GM18519 (cell line): Measurements from ENCODE around the gene IL13RA1.
"Not testable (repeated sequence)": the region's sequence is repeated elsewhere in the genome, so short reads cannot be mapped to it uniquely, and the experiment has no call there.

Experiments used
- ATAC-seq: cut with Tn5 transposase; IDR thresholded peaks from one replicate; pipeline ENCODE4 v1.9.1; 2021; ENCODE audit warnings: mild to moderate bottlenecking, moderate library complexity; ENCODE audit not compliant: unreplicated experiment, low FRiP score

Gene IL13RA1

DNA sequence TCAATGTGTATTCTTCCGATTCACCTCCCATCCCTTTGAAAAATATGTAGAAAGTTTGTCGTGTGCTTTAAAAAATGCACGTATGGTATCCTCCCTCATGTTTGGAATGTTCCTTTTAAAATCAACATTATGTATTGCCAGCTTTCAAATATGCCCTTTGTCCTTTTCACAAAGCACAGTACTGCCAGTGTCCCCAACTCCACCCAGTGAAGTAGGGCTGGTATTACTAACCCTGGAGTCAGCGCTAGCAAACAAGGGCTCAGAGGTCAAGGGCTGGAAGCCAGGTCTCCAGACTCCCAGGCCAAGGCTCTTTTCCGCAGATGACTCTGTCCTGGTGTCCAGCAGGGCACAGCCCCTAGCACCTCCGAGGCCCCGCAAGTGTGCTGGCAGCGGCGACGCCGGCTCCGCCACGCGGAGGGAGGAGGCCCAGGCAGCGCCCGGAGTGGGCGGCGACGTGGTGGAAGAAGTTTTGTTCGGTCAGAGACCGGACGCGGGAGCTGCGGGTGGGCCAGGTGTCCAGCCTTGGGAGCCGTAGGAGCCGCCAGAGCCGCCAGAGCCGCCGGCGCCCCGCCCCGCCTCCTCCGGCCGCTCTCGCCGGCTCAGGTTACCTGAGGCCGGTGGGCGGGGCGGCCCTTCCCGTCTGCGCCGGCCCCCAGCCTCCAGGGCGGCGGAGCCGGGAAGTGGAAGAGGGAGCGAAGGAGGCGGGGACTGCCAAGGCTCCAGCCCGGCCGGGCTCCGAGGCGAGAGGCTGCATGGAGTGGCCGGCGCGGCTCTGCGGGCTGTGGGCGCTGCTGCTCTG, at the start of gene IL13RA1:
TSS of gene IL13RA1 (plus strand) at position 720 of the 799 bp plus-strand sequence. CDS start at position 753, 33 bp downstream.
- ATAC-seq, result no peak

DNA sequence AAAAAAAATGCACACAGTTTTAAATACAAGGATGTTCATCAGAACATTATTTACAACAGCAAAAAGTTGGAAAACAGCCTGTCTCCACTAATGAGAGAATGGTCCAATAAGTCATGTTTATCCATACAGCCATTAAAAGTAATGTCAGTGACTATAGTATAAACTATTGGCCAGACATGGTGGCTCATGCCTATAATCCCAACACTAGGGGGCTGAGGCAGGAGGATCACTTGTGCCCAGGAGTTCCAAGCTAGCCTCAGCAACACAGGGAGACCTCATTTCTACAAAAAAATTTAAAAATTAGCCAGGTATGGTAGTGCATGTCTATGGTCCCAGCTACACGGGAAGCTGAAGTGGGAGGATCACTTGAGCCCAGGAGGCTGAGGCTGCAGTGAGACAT, 48.1 kb upstream of the IL13RA1 start:
- ATAC-seq, result no peak

DNA sequence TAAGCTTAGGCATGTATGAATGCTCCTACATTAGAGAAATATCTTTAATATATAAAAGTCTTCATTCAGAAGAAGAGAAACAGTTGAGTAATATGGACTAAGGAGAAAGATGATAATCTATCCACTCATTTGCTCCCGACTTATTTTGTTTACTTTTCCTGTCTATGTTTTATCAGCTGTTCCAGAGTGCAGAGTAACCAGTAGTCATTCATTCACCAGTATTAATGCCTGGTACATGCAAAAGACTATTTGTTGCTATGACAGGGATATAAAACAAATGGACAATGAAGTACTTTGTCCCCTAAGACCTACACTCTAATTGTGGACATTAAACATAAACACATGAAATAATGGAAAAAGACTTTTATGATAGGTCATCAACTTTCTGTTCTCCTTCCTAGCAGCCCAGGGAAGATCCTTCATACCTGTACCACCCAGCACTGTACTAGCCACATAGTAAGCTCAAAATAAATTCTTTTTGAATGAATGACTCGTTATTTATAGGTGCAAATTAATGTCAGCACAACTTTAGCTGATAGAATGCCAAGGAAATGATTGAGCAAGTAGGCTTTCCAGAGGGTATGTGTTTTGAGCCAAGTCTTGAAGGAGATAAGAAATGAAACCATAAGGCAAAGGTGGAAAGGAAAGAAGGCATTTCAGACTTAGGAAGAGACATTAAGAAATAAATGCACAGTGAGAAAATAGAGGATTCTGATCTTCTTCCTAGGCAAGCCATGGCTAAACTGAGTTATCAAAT, 45.0 kb upstream of the IL13RA1 start:
- ATAC-seq, result no peak

DNA sequence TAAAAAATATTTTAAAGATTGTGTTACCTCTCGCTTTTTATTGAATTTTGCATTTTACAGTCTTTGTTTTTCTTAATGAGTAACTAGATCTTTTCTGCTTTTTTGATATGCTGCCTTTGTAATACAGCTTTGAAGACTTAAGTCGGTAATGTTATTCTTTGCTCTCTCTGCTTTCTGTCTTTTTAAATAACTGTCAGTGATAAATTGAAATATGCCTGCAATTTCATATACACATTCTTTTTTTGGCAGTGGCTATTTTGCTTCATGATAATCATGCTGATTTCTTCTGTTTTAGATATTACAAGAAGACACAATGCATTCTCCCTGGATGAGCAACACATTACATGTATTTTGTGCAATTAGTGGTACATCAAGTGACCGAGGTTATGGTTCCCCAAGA, 42.0 kb upstream of the IL13RA1 start:
- ATAC-seq, result no peak

DNA sequence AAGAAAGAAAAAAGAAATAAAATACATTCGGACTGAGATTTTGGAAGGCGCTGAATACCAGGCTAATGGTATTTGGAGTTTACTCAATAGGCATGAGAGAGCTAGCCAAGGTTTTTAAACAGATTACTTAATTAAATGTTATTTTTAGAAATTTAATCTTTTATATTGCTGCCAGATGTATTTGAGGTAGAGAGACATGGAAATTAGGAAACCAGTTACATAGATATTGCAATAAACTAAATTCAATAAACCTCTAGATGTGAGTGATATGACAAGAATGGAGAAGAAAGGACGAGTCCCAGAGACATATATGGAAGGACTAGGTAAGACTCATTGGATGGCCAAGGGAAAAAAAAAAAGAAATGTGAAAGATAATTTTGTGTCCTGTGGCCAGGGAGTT, 38.5 kb upstream of the IL13RA1 start:
- no peak for ATAC-seq

DNA sequence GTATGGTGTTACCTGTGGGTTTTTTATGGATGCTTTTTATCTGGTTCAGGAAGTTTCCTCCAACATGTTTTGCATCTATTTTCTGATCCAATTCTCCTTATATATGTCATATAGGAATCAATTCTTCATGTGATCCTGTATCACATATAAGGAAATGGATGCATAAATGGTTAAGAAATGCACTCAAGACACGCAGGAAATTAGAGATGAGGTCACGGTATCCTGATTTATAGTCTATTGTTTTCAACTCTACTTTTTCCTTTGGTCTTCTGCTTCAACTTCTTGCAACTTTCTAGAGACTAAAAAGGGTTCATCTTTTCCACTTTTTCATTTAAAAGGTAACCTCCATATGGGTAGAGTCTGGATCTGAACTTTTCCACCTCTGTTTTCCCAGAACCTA, 33.6 kb upstream of the IL13RA1 start:
- ATAC-seq, result no peak

DNA sequence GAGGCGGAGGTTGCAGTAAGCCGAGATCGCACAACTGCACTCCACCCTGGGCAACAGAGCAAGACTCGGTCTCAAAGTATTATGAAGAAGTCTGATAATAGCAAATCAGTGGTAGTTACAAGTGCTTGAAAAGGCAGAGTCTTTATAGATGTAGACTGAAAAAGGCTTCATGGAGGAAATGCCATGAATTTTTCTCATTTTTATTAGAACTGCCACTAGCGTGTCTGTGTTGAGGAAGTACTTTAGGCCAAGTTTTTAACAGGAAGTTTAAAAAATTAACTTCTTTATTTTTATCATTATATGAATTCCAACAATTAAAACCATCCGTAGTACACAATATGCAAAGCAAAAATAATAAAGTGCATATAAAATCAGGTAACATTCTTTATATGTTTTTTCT, 32.8 kb upstream of the IL13RA1 start:
- no peak for ATAC-seq

DNA sequence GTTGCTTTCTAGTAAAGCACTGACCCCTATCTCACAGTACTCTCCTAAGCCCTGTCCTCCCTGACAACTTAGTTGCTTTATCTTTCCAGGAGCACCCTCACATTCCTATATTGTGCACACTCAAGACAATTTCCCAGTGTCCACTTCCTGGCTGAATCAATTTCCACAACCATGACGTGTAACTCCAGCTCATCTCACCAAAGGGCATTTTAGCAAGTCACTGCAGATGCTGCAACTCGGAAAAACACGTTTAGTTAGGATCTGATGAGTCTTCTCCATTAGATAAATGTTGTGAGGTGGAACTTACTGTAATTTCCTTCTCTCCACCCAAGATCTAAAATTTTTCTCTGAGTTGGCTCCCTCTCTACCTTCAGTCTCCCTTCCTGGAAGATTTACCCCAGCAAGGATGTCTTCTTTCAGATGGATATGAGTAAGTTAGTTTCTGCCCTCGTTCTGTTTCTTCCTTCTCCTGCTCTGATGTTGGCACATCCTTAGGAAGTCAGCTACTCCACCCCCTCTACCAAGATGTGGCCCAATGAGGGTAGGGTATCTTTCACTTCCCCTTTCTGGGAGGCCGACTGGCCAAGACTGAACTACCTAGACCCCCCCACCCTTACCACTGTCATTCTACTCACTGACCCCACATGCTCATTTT, 28.8 kb upstream of the IL13RA1 start:
- no peak for ATAC-seq

DNA sequence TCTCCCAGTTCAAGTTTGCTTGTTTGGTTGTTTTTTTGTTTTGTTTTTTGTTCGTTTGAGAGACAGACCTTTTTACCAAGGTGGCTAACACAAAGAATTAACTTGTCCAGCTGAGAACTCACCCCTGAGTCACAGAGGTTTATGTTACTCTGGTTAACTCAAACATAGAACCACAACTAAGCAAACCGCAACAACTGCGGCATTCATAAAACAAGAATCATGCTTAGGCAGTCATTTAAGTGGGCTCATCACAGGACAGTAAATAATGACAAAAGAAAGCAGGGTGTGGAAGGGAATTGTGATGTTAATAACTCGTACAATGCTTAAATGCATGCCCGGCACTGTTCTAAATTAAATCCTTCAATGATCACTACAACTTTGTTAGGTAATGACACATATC, 24.7 kb upstream of the IL13RA1 start:
- no peak for ATAC-seq

DNA sequence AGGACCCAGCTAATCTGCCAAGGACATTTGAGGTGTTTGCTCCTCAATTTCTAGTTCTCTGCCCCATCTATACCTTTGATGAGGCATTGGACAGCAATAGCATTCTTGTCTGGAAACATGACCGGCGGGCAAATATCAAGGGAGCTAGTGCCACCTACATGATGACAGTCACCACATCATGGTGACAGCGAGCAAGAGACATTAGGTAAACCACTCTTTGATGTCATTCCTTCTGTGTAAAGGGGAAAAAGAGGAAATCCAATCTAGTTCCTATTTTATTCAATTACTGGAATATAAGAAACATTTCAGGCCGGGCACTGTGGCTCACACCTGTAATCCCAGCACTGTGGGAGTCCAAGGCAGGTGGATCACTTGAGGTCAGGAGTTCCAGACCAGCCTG, 20.7 kb upstream of the IL13RA1 start:
- no peak for ATAC-seq

DNA sequence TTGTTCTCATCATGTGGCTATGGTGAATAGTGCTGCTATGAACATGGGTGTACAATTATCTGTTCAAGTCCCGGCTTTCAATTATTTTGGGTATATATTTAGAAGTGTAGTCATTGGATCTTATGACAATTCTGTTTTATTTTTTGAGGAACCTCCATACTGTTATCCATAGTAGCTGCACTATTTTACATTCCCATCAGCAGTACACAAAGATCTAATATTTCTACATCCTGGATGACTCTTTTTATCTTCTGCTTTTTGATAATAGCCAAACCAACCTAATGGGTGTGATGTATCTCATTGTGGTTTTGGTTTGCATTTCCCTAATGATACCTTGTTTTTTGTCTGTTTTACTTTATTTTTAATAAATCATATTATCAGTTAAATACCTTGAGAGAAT, 12.9 kb upstream of the IL13RA1 start:
- ATAC-seq, result no peak

DNA sequence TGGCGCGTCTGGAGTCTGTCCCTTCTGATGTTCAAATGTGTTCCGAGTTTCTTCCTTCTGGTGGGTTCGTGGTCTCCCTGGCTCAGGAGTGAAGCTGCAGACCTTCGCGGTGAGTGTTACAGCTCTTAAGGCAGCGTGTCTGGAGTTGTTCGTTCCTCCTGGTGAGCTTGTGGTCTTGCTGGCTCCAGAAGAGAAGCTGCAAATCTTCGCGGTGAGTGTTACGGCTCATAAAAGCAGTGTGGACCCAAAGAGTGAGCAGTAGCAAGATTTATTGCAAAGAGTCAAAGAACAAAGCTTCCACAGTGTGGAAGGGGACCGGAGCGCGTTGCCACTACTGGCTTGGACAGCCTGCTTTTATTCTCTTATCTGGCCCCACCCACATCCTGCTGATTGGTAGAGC, 11.5 kb upstream of the IL13RA1 start:
- not testable (repeated sequence) for ATAC-seq

DNA sequence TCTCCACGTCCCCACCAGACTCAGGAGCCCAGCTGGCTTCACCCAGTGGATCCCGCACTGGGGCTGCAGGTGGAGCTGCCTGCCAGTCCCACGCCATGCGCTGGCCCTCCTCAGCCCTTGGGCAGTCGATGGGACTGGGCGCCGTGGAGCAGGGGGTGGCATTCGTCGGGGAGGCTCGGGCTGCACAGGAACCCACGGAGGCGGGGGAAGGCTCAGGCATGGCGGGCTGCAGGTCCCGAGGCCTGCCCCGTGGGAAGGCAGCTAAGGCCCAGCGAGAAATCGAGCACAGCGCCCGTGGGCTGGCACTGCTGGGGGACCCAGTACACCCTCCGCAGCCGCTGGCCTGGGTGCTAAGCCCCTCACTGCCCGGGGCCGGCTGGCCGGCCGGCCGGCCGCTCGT, 10.6 kb upstream of the IL13RA1 start:
- ATAC-seq, result not testable (repeated sequence)

DNA sequence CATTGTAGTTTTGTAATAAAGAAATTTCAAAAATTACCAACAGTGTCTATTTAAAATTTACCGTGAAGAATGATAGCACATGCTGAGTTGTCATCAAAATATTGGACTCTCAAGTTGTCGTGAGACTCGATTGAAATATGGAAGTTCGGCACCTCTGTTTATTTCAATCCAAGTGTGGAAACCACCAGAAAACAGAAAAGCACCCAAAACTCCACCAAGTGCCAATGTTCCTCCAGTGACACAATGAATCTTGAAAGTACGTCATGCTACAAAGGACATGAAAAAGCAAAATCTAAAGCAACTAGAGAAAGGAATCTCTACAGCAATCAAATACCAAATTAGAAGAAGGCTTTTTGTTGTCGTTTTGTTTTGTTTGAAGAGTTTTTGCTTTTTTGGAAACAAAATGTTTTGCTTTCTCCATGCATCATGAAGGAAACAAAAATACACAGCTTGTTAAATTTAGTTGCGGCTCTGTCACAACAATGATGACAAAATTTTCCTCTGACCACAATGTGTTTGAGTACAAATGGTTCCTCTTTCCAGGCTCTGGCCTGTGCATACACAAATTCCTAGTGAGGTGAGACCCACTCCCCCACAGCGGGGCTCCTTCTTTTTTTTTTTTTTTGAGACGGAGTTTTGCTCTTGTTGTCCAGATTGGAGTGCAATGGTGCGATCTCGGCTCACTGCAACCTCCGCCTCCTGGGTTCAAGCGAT, 9.6 kb upstream of the IL13RA1 start:
- no peak for ATAC-seq

DNA sequence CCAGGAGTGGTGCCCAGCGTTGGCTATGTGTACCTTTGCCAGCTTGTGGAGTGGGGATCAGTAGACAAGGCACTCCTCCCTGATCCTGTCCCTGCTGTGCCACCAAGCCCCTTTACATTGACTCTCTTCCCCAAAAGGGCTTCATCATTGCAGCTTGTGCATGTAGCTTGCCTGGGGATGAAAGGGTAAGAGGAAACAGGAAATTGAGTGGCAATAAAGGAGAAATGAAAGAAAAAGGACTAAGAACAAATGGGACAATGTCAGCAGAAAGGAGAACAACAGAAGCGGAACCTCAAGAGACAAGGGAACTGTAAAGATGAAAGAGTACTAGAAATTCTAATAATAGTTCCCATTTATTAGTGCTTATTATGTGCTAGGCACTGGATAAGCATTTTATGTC, 8.7 kb upstream of the IL13RA1 start:
- no peak for ATAC-seq

DNA sequence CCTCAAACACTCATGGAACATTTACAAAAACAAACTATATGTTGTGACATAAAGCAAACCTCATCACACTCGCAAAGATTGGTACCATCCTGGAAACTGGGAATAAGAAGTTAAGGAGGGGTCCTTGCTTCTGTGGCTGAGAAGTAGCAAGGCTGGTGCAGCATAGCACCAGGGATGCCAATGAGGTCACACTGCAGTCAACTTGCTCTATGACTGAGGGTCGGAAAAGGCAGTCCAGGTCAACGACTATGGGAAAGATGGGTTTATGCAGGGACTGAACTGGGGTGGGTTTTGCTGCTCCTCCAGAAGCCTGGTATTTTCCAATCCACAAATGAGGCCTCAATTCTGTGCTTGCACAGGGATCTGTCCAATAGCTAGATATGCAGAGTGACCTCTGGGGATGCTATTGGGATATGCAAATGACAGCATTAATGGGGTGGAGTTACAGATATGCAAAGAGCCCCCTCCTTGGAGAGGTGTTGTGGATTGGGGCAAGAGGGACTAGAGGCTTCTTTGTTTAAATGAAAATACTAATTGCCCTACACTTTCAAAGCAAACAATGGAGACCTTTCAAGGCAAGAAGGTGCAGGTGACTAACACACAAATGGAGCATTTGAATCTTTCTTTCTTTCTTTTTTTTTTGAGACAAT, 7.2 kb upstream of the IL13RA1 start:
- no peak for ATAC-seq

DNA sequence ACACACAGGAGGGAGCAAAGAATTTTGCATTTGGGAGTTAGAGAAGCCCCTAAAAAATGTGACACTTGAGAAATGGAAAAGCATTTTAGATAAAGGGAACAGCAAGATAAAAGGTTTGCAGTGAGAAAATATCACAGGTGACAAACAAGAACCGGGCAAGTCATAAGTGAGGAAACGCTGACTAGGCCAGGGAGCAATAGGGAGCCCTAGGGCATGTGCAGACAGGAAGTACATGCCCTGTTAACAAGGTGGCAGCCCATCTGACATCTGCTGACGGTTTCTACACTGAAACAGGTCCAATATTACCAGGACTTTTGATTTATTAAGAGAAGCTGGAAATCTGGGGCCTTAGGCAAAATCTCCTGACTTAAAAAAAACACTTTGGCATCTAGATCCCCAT, 4.0 kb upstream of the IL13RA1 start:
- no peak for ATAC-seq

DNA sequence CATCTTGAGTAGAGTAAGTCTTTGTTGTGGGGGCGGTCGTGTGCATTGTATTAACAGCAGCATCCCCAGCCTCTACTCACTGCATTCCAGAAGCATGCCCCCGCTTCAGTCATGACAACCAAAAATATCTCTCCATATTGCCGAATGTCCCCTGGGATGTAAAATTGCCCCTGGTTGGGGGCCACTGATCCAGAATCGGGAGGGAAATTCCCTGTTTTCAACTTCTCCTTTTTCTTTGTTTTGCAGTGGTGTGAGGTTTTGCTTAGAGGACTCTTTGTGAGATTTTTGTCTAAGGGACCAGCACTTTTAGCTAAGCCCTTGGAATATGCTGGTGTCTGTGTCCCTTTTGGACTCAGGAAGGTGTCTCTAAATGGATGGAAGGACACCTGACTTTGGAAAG, 3.0 kb upstream of the IL13RA1 start:
- ATAC-seq, result no peak

DNA sequence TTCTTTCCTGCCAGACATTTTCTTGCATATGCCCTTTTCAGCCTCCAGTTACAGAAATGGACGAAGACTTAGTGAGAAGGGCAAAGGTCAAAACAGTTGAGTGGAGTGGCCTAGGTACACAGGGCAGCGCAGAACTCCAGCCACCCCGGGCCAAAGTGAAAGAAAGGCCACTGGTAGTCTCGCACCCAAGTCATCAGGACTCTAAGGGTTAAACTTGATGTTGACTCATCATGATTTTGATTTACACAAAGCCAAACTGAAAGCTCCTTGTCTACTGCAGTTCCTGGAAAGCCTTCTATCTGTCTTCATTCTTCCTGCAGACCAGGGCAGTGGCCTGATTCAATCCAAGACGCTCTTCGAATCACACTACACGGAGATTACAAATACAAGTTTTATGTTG, 2.6 kb upstream of the IL13RA1 start:
- ATAC-seq, result no peak

DNA sequence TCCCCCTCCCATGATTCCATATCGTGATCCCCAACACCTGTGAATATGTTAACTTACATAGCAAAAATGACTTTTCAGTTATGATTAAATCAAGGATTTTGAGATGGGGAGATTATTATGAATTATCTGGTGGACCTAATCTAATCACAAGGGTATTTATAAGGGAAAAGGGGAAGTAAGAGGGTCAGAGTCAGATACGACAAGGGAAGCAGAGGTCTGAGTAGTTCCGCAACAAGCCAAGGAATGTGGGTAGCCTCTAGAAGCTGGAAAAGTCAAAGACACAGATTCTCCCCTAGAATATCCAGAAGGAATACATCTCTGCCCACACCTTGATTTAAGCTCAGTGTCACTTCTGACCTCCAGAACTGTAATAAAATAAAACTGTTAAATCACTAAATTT, 1.0 kb upstream of the IL13RA1 start:
- no peak for ATAC-seq
